Measurements from ENCODE around the gene RGS12.
A peak's percentile ranks its signal among the peaks of the same experiment; 100 is the strongest.

RGS12 gene

DNA sequence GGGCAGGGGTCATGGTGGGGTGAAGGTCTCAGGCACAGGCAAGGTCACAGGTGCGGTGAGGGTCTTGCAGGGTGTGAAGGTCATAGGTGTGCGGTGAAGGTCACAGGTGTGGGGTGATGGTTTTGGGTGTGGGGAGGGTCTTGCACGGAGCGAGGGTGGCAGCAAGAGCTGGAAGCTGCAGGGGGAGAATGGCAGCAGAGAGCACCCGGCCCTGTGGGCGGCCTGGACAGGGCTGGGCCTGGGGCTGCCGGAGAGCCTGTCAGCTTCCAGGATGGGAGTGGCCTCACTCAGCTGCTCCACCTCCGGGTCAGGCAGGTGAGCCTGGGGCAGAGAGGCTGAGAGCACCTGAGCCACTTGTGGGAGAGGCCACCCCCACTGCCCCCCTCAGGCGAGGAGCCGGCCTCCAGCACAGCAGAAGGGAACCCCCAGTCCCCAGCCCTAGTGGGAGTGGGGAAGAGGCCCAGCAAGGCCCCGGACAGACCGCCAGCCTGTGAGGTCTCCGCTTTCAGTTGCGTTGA, 42.3 kb upstream of the RGS12 start:
- H3K4me1 ChIP-seq = no peaks in the 10 kb centered on the region
- H3K27ac ChIP-seq = no peak overlapping the region
- H3K9me3 ChIP-seq = no peaks in the 10 kb centered on the region
- H3K4me3 ChIP-seq = no peak overlapping the region
- TF ChIP-seq, protein P1, sequence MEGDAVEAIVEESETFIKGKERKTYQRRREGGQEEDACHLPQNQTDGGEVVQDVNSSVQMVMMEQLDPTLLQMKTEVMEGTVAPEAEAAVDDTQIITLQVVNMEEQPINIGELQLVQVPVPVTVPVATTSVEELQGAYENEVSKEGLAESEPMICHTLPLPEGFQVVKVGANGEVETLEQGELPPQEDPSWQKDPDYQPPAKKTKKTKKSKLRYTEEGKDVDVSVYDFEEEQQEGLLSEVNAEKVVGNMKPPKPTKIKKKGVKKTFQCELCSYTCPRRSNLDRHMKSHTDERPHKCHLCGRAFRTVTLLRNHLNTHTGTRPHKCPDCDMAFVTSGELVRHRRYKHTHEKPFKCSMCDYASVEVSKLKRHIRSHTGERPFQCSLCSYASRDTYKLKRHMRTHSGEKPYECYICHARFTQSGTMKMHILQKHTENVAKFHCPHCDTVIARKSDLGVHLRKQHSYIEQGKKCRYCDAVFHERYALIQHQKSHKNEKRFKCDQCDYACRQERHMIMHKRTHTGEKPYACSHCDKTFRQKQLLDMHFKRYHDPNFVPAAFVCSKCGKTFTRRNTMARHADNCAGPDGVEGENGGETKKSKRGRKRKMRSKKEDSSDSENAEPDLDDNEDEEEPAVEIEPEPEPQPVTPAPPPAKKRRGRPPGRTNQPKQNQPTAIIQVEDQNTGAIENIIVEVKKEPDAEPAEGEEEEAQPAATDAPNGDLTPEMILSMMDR (IDR thresholded peaks at IDR 0.05) = no peak
- no peaks in the 10 kb centered on the region for H3K27me3 ChIP-seq
- intact Hi-C loops (cut with DNase I; ENCODE audit: low total_unique reads) = no loop called here
- DNase-seq = no peak
- H3K36me3 ChIP-seq = peaks cover 0 to 12% (median 0%) of the 10 kb centered on the region in 3 donors

DNA sequence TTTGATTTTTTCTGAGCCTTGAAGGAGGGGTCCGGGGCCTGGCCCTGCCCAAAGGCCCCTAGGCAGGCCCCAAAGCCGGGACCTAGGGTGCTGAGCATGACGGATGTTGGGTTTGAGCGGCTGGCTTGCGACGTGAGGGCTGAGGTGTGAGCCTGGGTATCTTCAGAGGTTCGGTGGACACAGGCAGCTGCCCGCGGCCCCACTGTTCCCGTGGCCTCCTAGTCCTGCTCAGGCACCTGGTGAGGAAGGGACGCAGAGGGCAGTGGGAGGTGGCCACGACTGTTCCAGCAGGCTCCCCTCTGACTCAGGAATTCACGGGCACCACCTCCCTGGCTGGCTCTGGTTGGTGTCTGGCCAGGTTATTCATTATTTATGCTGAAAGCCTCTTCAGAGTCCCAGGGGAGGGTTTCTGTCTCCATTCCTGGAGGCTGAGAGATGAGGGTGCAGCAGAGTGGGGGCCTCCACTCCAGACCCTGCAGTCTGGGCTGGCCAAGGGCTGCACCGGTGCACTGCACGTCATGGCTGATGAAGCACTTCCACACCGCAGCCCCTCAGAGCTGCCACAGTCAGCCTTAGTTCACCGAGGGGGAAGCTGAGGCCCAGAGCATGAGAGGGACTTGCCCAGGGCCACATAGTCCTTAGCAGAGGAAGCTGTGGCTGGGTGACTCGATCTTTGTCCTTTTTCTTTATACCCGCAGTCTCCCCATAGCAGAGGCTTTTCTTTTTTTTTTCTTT, 41.7 kb upstream of the RGS12 start:
- Histone ChIP-seq H3K36me3 (peaks cover 0 to 18% (median 0%) of the 10 kb centered on the region in 3 donors), H3K4me3 (no peak overlapping the region), H3K27me3 (no peaks in the 10 kb centered on the region), H3K4me1 (no peaks in the 10 kb centered on the region), H3K9me3 (no peaks in the 10 kb centered on the region), H3K27ac (no peak overlapping the region)
- DNase-seq = peak; percentile 9 to 39
- TF ChIP-seq, protein P1 (IDR thresholded peaks at IDR 0.05) = no peak
- intact Hi-C loops (cut with DNase I; ENCODE audit: low total_unique reads) = no loop called here

DNA sequence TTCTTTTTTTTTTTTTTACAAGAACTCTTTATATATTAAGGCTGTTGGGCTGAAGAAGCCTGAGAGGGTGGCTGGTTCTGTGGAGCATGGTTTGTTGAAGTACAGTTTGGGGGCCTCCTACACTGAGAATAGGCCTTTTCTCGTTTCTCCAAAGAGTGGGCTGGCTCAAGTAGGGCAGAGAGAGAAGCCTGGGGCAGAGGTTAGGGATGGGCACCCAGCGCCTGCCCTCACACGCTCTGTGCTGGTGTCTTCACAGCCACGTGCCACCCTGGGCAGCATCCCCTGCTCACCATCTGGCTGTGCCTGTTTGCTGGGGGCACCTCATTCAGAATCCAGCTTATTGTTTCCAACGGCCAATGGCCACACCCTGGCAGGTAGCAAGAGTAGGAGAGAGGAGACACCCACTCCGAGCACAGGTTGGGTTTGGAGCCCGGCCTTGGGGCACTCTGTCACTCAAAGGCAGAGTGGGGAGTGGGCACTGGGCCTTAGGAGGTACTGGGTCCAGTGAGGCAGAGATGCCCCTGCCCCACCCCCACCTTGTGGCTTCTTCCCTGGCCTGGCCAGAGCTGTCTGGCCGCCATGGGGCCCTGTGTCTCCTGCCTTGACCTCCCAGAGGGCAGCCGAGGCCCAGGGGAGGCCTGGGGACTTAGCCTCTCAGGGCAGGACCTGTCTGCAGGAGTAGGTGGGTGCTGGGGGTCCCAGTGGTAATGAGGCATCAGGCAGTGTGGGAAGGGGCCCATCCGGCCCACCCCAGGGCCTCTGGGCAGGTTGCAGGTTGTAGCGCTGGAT, 40.9 kb upstream of the RGS12 start:
- H3K27me3 ChIP-seq = no peaks in the 10 kb centered on the region
- no peak overlapping the region for H3K4me3 ChIP-seq
- TF ChIP-seq, protein P1 (IDR thresholded peaks at IDR 0.05) = no peak
- no peaks in the 10 kb centered on the region for H3K4me1 ChIP-seq
- DNase-seq = peak; percentile 16 to 53
- H3K27ac ChIP-seq = no peak overlapping the region
- intact Hi-C loops (cut with DNase I; ENCODE audit: low total_unique reads) = no loop called here
- peaks cover 0 to 19% (median 0%) of the 10 kb centered on the region in 3 donors for H3K36me3 ChIP-seq
- no peaks in the 10 kb centered on the region for H3K9me3 ChIP-seq

DNA sequence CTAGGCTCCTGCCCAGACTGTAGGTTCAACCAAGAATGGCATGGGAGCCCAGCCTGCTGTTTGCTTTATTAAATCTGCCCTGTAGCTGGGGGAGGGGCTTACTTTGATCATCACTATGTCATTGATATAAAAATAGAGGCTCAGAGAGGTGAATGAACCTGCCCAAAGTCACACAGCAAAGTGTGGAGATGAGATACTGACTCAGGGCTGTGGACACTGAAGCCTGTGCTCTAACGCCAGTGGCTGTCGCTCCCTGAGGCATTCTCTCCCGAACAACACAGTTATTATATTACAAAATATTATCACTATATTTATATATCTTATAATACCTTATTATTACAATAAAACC, 40.4 kb upstream of the RGS12 start:
- Histone ChIP-seq H3K27me3 (no peaks in the 10 kb centered on the region), H3K9me3 (no peaks in the 10 kb centered on the region), H3K36me3 (peaks cover 0 to 19% (median 0%) of the 10 kb centered on the region in 3 donors), H3K4me1 (no peaks in the 10 kb centered on the region), H3K4me3 (no peak overlapping the region), H3K27ac (no peak overlapping the region)
- intact Hi-C loops (cut with DNase I; ENCODE audit: low total_unique reads) = no loop called here
- peak in 1 of 2 donors; percentile 2 for DNase-seq
- TF ChIP-seq, protein P1 (IDR thresholded peaks at IDR 0.05) = no peak

DNA sequence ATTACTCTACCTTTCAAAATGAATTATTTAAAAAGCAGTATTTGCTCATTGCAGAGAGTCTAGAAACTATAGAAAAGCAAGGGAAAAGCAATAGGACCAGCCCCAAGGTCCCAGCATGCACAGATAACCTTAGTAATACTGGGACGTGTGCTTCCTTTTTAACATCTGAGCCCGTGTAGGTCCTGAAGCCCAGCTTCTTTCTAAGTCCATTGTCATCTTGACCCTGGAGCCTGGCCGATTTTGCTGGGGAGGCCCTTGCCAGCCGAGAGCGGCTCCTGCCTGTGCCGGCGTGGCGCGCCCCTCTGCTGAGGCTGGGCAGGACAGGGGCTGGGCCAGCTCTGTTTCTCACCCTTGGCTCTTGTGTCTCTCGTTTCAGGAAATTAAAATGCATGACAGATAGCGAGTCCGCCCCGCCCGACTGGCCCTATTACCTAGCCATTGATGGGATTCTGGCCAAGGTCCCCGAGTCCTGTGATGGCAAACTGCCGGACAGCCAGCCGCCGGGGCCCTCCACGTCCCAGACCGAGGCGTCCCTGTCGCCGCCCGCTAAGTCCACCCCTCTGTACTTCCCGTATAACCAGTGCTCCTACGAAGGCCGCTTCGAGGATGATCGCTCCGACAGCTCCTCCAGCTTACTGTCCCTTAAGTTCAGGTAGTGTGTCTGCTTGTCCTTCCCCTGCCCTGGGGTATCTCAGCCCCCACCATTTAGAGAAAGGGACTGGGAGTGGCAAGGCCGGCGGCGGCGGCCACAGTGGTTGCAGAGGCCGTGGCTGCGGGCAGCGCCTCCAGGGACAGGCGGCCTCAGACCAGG, 39.8 kb upstream of the RGS12 start:
- intact Hi-C loops (cut with DNase I; ENCODE audit: low total_unique reads) = no loop called here
- Histone ChIP-seq H3K27me3 (no peaks in the 10 kb centered on the region), H3K36me3 (peaks cover 0 to 19% (median 0%) of the 10 kb centered on the region in 3 donors), H3K4me1 (no peaks in the 10 kb centered on the region), H3K9me3 (no peaks in the 10 kb centered on the region), H3K27ac (no peak overlapping the region), H3K4me3 (no peak overlapping the region)
- DNase-seq = peak; percentile 12 to 47
- TF ChIP-seq, protein P1 (IDR thresholded peaks at IDR 0.05) = no peak

Measured in tibial artery (tissue), 4 donors.